Osteocyte (in vitro differentiated cells): ENCODE data around the gene RETREG2. TPM values are rescaled to one million over a fixed set of nuclear protein-coding genes. Genes with fewer than 3 reads are reported as not detected.

Source experiments
- DNase-seq: peaks from one replicate; pipeline ENCODE4 v3.0.0; 2021; ENCODE audit warnings: mixed read lengths; ENCODE audit not compliant: unreplicated experiment; ENCODE audit errors: extremely low spot score
- H3K27ac Mint-ChIP-seq: one replicate; pipeline ENCODE4 v1.8.0; 2021; ENCODE audit warnings: mild to moderate bottlenecking, mixed read lengths; ENCODE audit not compliant: unreplicated experiment
- H3K27me3 Mint-ChIP-seq: one replicate; pipeline ENCODE4 v1.8.0; 2021; ENCODE audit warnings: mixed read lengths; ENCODE audit not compliant: unreplicated experiment
- H3K36me3 Mint-ChIP-seq: one replicate; pipeline ENCODE4 v1.8.0; 2021; ENCODE audit warnings: mixed read lengths; ENCODE audit not compliant: unreplicated experiment
- H3K4me1 Mint-ChIP-seq: one replicate; pipeline ENCODE4 v1.8.0; 2021; ENCODE audit warnings: mixed read lengths; ENCODE audit not compliant: unreplicated experiment
- H3K4me3 Mint-ChIP-seq: one replicate; pipeline ENCODE4 v1.8.0; 2021; ENCODE audit warnings: mild to moderate bottlenecking, moderate library complexity, mixed read lengths; ENCODE audit not compliant: unreplicated experiment
- H3K9me3 Mint-ChIP-seq: one replicate; pipeline ENCODE4 v1.8.0; 2021; ENCODE audit warnings: mixed read lengths; ENCODE audit not compliant: unreplicated experiment
- total RNA-seq: library from RNA; stranded (reverse); gene quantifications from 2 replicates; pipeline ENCODE4 v1.2.1, GENCODE V29; 2021
- TF ChIP-seq, protein P1 (sequence below): fragments of 200-600 bp; sonication (generic); IDR thresholded peaks from 2 replicates; pipeline ENCODE4 v1.5.0; 2021; ENCODE audit warnings: antibody characterized with exemption, mild to moderate bottlenecking, moderate library complexity

RETREG2 gene
- total RNA-seq, 1 donor from 2014 or later, result 101 TPM

GRCh38 chr2:219220652-219221402, 42.8 kb downstream of the RETREG2 start:
- no peak overlapping the region for H3K4me3 Mint-ChIP-seq
- peaks cover 25% of the 10 kb centered on the region for H3K4me1 Mint-ChIP-seq
- no peaks in the 10 kb centered on the region for H3K27me3 Mint-ChIP-seq
- peaks cover 34% of the 10 kb centered on the region for H3K36me3 Mint-ChIP-seq
- no peak for DNase-seq
- TF ChIP-seq, protein P1, sequence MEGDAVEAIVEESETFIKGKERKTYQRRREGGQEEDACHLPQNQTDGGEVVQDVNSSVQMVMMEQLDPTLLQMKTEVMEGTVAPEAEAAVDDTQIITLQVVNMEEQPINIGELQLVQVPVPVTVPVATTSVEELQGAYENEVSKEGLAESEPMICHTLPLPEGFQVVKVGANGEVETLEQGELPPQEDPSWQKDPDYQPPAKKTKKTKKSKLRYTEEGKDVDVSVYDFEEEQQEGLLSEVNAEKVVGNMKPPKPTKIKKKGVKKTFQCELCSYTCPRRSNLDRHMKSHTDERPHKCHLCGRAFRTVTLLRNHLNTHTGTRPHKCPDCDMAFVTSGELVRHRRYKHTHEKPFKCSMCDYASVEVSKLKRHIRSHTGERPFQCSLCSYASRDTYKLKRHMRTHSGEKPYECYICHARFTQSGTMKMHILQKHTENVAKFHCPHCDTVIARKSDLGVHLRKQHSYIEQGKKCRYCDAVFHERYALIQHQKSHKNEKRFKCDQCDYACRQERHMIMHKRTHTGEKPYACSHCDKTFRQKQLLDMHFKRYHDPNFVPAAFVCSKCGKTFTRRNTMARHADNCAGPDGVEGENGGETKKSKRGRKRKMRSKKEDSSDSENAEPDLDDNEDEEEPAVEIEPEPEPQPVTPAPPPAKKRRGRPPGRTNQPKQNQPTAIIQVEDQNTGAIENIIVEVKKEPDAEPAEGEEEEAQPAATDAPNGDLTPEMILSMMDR, result no peak
- H3K9me3 Mint-ChIP-seq, result no peaks in the 10 kb centered on the region
- no peak overlapping the region for H3K27ac Mint-ChIP-seq

DNA sequence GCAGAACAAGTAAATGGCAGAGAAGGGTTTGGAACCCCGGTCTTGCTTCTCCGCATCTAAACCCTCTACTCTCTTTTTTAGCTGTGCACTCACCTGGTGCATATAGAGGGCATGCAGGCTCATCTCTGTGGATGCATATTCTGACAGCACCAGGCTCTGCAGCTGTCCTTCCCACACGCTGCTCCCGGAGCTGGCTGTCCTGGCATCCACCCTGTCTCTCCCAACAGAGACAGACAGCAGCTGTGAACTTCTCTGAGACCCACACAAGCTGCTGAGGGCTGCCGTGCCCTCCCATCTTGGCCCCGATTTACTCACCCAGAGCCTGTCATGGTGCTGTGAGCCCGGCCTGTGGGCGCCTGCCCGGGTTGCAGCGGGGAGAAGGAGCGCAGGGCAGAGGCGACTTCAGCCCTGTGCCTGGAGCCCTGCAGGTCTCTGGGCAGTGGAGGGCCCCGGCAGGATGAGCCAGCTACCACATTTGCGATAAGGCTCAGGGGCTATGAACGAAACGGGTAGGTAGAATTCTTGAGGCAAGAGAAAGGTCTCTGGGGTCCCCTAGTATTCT, 44.0 kb downstream of the RETREG2 start:
- DNase-seq, result no peak
- TF ChIP-seq, protein P1, result no peak
- no peaks in the 10 kb centered on the region for H3K27me3 Mint-ChIP-seq
- H3K9me3 Mint-ChIP-seq, result no peaks in the 10 kb centered on the region
- peaks cover 39% of the 10 kb centered on the region for H3K36me3 Mint-ChIP-seq
- no peak overlapping the region for H3K27ac Mint-ChIP-seq
- H3K4me3 Mint-ChIP-seq, result no peak overlapping the region
- H3K4me1 Mint-ChIP-seq, result peaks cover 19% of the 10 kb centered on the region

GRCh38 chr2:219223831-219224610, 45.9 kb downstream of the RETREG2 start:
- Mint-ChIP-seq H3K27ac (no peak overlapping the region), H3K27me3 (no peaks in the 10 kb centered on the region), H3K4me3 (no peak overlapping the region), H3K9me3 (no peaks in the 10 kb centered on the region), H3K36me3 (peaks cover 39% of the 10 kb centered on the region), H3K4me1 (peaks cover 23% of the 10 kb centered on the region)
- DNase-seq, result no peak
- TF ChIP-seq, protein P1, result no peak

DNA sequence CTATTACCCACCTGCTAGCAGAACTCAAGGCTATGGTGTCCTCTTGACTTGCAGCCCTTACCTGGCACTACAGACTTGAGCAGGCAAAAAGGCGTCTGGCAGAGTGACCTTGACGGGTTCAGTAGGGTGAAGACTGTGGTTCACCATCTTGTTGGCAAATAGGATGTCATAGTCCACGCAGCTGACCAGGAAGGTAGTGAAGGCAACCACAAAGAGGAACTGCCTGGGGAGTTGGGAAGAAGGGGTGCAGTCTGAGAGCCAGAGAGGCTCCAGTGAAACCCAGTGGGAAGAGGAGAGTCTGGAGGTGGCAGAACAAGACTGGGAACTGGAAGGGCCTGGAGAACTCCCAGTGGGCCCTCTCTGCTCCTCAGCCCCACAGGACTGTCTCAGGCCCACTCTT, 47.3 kb downstream of the RETREG2 start:
- Mint-ChIP-seq H3K4me1 (peaks cover 17% of the 10 kb centered on the region), H3K27ac (no peak overlapping the region), H3K27me3 (no peaks in the 10 kb centered on the region), H3K36me3 (peaks cover 33% of the 10 kb centered on the region), H3K4me3 (no peak overlapping the region), H3K9me3 (no peaks in the 10 kb centered on the region)
- TF ChIP-seq, protein P1, result no peak
- no peak for DNase-seq
